HG03439 (cell line): ENCODE results near the gene ZNF705A.
"Not testable (repeated sequence)": the region's sequence is repeated elsewhere in the genome, so short reads cannot be mapped to it uniquely, and the experiment has no call there.

Experiments used
- ATAC-seq: cut with Tn5 transposase; IDR thresholded peaks from one replicate; pipeline ENCODE4 v1.9.1; 2021; ENCODE audit warnings: mild to moderate bottlenecking, moderate library complexity; ENCODE audit not compliant: unreplicated experiment

The ZNF705A gene

GRCh38 chr12:8183346-8183745 lies 26.5 kb downstream of the ZNF705A start:
- not testable (repeated sequence) for ATAC-seq

- ATAC-seq = not testable (repeated sequence)
Measured at GRCh38 chr12:8184206-8184605, 27.4 kb downstream of the ZNF705A start.

GRCh38 chr12:8188088-8188487 lies 31.3 kb downstream of the ZNF705A start:
- not testable (repeated sequence) for ATAC-seq

GRCh38 chr12:8197685-8198308 lies 41.0 kb downstream of the ZNF705A start:
- ATAC-seq = not testable (repeated sequence)

- ATAC-seq = not testable (repeated sequence)
Measured at GRCh38 chr12:8218711-8219382, 62.0 kb downstream of the ZNF705A start.

GRCh38 chr12:8221375-8221774 lies 64.6 kb downstream of the ZNF705A start:
- ATAC-seq = not testable (repeated sequence)

- ATAC-seq = not testable (repeated sequence)
Measured at GRCh38 chr12:8221844-8222243, 65.0 kb downstream of the ZNF705A start.

- ATAC-seq = not testable (repeated sequence)
Measured at GRCh38 chr12:8222303-8222702, 65.5 kb downstream of the ZNF705A start.

GRCh38 chr12:8223646-8224045 lies 66.8 kb downstream of the ZNF705A start:
- not testable (repeated sequence) for ATAC-seq

GRCh38 chr12:8224782-8225181 lies 68.0 kb downstream of the ZNF705A start:
- not testable (repeated sequence) for ATAC-seq

- no peak for ATAC-seq
Measured at GRCh38 chr12:8226355-8226754, 69.5 kb downstream of the ZNF705A start.

- ATAC-seq = not testable (repeated sequence)
Measured at GRCh38 chr12:8226992-8227731, 70.3 kb downstream of the ZNF705A start, which contains the start of gene FAM90A1. FAM90A1 (minus strand) TSS chr12:8227618; CDS start chr12:8224832, 2,786 bp downstream.

GRCh38 chr12:8227732-8228077 lies 70.9 kb downstream of the ZNF705A start:
- not testable (repeated sequence) for ATAC-seq

- not testable (repeated sequence) for ATAC-seq
Measured at GRCh38 chr12:8228607-8229006, 71.8 kb downstream of the ZNF705A start.

GRCh38 chr12:8229486-8229885 lies 72.7 kb downstream of the ZNF705A start:
- ATAC-seq = not testable (repeated sequence)
